ENCODE data around the gene ILK.
A peak's percentile ranks its signal among the peaks of the same experiment; 100 is the strongest.

ILK gene

GRCh38 chr11:6655020-6655789, 51.6 kb downstream of the ILK start:
- in situ Hi-C loops (cut with HindIII; ENCODE audit: low sequenced_read_pairs), result no loop called here
- no peak for TF ChIP-seq CTCF (IDR thresholded peaks at IDR 0.05; ENCODE audit: low read depth, low read length, missing control alignments)
- H3K4me3 ChIP-seq (ENCODE audit: low read depth, low read length), result peak overlapping the region; percentile 55
- no peak for DNase-seq (ENCODE audit: low read depth)

- H3K4me3 ChIP-seq (ENCODE audit: low read depth, low read length), result peak within 1 kb of the TSS; percentile 55
- no peak for DNase-seq (ENCODE audit: low read depth)
- in situ Hi-C loops (cut with HindIII; ENCODE audit: low sequenced_read_pairs), result no loop called here
- no peak for TF ChIP-seq CTCF (IDR thresholded peaks at IDR 0.05; ENCODE audit: low read depth, low read length, missing control alignments)
Observed at GRCh38 chr11:6655790-6656583, 52.4 kb downstream of the ILK start, which contains the start of gene DCHS1. Gene DCHS1 (minus strand): TSS chr11:6655809. CDS start chr11:6641613, 14,196 bp downstream.

- in situ Hi-C loops (cut with HindIII; ENCODE audit: low sequenced_read_pairs), result no loop called here
- no peak for TF ChIP-seq CTCF (IDR thresholded peaks at IDR 0.05; ENCODE audit: low read depth, low read length, missing control alignments)
Observed at GRCh38 chr11:6656584-6656915, 53.0 kb downstream of the ILK start.

GRCh38 chr11:6656936-6657335, 53.4 kb downstream of the ILK start:
- H3K4me3 ChIP-seq (ENCODE audit: low read depth, low read length), result no peak overlapping the region
- no peak for DNase-seq (ENCODE audit: low read depth)
- in situ Hi-C loops (cut with HindIII; ENCODE audit: low sequenced_read_pairs), result no loop called here
- TF ChIP-seq CTCF (IDR thresholded peaks at IDR 0.05; ENCODE audit: low read depth, low read length, missing control alignments), result no peak

More at GRCh38 chr11:6656584-6656915, 53.0 kb downstream of the ILK start:
- no peak for DNase-seq (ENCODE audit: low read depth)
- H3K4me3 ChIP-seq (ENCODE audit: low read depth, low read length), result peak overlapping the region; percentile 55

GRCh38 chr11:6657346-6657745, 53.8 kb downstream of the ILK start:
- no peak for TF ChIP-seq CTCF (IDR thresholded peaks at IDR 0.05; ENCODE audit: low read depth, low read length, missing control alignments)
- no peak overlapping the region for H3K4me3 ChIP-seq (ENCODE audit: low read depth, low read length)
- in situ Hi-C loops (cut with HindIII; ENCODE audit: low sequenced_read_pairs), result no loop called here
- DNase-seq (ENCODE audit: low read depth), result no peak

GRCh38 chr11:6658647-6659046, 55.1 kb downstream of the ILK start:
- in situ Hi-C loops (cut with HindIII; ENCODE audit: low sequenced_read_pairs), result no loop called here
- no peak overlapping the region for H3K4me3 ChIP-seq (ENCODE audit: low read depth, low read length)
- no peak for DNase-seq (ENCODE audit: low read depth)
- no peak for TF ChIP-seq CTCF (IDR thresholded peaks at IDR 0.05; ENCODE audit: low read depth, low read length, missing control alignments)

All from astrocyte of the cerebellum (primary cell).